HTR-8/SVneo (cell line): ENCODE data around the gene MAGI2.

Experiments
- DNase-seq: peaks from one replicate; pipeline ENCODE4 v3.0.0; 2011; ENCODE audit warnings: low spot score, mixed read lengths; ENCODE audit not compliant: insufficient read length
- FAIRE-seq: peaks from 2 replicates; lab custom pipeline; 2011; peaks lifted over from hg19 to GRCh38; lab: Jason Lieb, UNC

The MAGI2 gene

DNA sequence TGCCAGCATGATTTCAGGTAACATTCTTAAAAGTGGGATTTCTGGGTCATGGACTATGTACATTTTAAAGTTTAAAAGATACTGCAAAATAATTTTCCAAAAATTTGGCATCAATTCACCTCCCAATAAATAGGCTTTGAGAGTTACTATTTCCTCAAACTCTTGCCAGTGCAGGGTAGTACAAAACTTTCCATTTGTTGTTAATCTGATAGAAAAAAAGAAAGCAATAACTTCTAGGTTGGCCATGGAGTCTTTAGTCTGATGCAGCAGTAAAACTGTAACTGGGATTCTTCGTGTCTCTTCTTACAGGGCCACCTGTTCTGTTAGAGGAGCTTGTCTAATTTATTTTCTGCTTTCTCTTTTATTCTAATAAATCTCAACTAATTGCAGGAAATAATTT lies 241.1 kb downstream of the MAGI2 start:
- FAIRE-seq, result no peak

DNA sequence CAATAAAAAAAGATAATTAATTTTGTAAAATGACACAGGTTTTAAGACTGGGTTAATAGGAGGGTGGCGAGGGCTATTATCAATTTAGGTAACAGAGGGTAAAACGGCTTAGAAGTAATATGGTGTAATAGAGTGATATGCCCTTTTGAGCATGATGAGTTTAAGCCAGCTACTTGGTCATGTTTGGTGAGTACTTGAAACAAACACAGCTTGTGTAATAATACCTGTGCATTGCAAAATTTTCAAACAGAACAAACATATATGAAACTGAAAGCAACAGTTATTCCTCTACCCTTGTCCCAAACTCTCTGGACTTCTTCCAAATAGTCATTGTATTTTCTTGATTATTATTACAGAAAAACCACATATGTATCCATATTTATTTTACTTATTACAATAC lies 241.7 kb downstream of the MAGI2 start:
- DNase-seq (no peak), FAIRE-seq (no peak)

More for the DNA sequence above, 241.1 kb downstream of the MAGI2 start:
- DNase-seq, result no peak

DNA sequence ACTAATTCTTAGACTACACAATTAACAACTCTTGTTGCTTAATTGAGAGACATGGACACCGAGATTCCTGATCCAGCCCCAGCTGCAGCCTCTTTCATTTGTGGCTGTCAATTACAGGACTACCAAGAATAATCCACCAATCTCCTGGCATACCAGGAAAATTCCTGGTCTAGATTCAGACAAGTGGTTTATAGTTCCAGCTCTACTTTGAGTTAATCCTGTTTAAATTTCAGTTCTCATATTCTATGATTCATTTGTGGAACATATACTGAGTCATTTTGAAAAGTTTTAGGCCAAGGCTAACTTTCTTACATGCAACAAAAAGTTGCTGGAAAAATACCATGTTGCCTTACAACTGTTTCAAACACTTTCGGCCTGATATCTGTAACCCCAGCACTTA lies 253.5 kb downstream of the MAGI2 start:
- no peak for FAIRE-seq

DNA sequence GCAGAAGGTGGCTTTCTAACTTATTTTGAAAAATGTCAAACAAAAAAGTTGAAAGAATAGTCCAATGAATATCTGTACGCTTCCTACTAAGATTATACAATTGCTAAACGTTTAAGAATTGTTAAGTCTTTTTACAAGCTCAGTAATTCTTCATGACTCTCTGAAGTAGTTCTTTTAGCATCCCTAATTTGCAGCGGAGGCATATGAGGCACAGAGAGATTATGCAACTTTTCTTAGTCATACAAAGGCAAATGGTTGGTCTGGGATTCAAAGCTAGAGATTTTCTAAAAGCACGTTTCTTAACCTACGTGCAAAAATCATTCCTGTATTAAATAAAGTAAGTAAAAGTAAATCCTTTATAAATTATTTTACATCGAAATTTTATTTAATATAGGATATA lies 254.2 kb downstream of the MAGI2 start:
- DNase-seq (no peak), FAIRE-seq (no peak)

More for the DNA sequence above, 253.5 kb downstream of the MAGI2 start:
- no peak for DNase-seq

DNA sequence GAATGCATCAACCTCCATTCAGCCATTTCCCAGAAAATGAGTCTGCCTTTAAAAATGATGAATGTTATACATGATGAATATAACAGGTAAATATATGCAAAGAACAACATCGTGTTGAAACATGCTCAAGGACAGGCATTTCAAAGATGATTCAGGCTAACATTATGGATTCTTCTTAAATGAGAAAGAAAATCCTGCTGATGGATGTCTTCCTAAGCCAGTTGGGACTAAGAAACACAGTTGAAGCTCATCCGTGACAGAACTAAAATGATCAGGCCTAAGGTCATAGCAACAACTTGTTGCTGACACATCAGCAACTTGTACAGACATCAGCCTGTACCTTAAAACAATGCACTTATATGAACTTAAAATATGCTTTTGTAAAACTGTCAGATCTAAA lies 267.9 kb downstream of the MAGI2 start:
- DNase-seq, result no peak
- no peak for FAIRE-seq

DNA sequence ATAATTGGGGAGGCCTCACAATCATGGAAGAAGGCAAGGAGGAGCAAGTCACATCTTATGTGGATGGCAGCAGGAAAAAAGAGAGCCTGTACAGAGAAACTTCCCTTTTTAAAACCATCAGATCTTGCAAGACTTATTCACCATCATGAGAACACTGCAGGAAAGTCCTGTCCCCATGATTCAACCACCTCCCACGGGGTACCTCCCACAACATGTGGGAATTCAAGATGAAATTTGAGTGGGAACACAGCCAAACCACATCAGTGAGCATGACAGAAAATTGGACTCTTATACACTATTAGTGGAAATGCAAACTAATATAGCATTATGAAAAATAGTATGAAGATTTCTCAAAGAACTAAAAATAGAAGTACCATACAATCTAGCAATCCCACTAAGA lies 271.2 kb downstream of the MAGI2 start:
- DNase-seq (no peak), FAIRE-seq (no peak)

DNA sequence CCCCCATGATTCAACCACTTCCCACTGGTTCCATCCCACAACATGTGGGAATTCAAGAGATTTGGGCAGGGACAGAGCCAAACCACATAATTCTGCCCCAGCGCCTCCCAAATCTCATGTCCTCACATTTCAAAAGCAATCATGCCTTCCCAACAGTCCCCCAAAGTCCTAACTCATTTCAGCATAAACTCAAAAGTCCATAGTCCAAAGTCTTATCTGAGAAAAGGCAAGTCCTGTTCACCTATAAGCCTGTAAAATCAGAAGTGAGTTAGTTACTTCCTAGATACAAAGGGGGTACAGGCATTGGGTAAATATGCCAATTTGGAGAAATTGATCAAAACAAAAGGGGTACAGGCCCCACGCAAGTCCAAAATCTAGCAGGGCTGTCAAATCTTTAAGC lies 272.9 kb downstream of the MAGI2 start:
- no peak for DNase-seq
- no peak for FAIRE-seq

DNA sequence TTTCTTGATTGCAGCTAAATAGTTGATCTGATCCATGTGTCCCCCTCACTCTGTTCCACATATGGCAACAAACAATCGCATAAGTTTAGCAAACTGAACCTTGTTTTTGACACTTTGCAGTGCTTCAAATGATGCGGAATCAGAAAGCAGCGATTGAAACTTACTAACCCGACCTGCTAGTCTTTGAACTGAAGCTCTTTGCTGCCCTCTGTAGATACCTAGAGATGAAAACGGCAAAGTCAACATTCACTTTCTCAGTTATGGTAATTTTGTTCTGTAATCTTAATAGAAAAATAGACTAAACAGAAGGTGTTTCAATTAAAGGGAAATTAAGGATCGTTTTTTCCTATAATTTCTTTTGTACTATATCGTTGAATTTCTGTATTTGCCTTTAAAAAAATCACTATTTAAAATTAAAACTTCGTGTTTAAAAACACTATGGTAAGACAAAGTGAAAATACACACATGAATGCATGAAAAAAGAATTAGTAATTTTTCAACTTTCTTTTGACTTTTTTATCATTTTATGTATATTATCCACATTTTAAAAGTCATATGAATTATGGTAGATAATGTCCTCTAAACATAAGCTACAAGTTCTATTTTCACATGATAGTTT lies 276.5 kb downstream of the MAGI2 start:
- no peak for FAIRE-seq
- peak; percentile 2 for DNase-seq

DNA sequence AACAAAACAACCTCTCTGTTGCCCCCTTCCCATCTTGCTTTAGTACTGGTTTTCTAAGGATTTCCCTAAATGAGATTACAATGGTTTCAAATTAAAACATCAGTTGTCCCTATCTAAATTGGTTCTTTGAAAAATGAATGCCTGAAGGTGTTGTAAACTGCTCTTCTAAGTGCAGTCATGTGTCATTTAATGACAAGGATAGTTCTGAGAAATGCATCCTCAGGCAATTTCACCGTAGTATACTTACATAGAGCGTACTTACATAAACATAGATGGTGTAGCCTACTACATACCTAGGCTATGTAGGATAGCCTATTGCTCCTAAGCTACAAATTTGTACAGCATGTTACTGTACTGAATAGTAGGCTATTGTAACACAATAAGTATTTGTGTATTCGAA lies 278.1 kb downstream of the MAGI2 start:
- no peak for FAIRE-seq
- no peak for DNase-seq

DNA sequence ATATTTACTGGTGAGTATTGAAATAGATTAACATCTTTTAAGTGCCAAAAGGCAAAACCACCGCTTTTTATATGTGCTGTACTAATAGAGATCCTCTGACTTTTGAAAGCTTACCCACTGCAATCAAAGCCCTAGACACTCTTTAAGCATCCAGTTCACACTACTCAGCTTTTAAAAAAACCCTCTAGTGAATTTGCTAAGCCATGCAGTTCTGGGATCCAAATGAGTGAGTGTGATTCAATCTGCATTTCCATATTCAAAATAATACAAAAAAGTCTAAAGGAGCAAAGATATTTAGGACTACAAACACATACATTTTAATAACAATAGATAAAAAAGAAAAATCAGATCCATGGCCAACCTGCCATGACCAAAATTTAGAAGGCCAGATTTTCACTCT lies 288.2 kb downstream of the MAGI2 start:
- no peak for DNase-seq
- no peak for FAIRE-seq

DNA sequence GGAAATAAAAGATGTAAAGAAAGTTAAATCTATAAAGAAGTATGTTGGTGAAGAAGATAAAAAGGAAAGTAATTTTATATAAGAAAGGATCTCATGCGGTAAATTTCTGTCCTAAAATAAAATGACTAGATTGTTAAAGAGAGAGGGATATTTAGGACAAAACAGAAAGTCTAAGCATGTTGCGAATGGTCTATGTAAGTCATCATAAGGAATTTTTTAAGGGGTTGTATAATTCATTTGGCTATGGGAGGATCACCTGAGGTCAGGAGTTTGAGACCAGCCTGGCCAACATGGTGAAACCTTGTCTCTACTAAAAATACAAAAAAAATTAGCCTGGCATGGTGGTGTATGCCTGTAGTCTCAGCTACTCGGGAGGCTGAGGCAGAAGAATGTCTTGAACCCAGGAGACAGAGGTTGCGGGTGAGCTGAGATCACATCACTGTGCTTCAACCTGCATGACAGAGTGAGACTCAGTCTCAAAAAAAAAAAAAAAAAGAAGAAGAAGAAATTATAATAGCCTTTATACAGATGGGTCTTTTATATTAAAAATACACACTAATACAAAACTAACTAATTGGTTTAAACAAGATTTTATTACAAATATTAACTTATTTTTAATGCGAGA lies 294.3 kb downstream of the MAGI2 start:
- no peak for DNase-seq
- no peak for FAIRE-seq

DNA sequence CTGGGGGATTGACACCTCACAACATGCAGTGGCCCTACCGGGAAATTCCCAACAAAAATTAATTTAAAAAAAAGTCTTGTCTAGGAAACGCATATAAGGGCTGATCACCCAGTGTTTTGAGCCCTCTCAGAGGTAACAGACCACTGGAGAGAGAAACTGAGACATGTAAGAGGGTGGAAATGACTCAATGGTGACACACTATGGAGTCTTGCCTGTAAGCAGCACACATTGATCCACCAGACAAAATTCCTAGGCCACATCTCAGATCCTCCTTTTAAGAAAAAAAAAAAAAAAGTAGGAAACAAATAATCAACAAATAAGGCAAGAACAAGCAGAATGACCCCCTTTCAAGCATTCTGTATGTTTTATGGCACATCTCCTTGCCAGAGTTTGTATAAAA lies 296.2 kb downstream of the MAGI2 start:
- DNase-seq (no peak), FAIRE-seq (no peak)

DNA sequence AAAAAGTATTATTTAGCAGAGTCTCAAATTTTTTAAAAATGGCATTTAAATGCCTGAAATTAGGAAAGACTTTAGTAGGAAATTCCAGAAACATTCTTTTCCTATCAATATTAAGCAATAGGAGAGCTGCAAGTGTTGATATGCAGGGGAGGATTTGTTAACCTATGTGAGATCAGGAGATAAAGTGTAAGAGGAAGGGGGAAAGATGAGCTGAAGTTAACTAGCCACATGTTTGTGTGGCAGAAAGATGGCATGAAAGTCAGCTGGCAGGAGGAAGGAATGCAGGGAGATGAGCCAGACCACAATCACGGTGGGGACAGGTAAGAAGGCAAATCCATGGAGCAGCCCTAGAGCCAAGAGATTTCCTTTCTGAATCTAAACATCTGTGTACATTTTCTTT lies 303.6 kb downstream of the MAGI2 start:
- peak; percentile 40 for FAIRE-seq
- no peak for DNase-seq

DNA sequence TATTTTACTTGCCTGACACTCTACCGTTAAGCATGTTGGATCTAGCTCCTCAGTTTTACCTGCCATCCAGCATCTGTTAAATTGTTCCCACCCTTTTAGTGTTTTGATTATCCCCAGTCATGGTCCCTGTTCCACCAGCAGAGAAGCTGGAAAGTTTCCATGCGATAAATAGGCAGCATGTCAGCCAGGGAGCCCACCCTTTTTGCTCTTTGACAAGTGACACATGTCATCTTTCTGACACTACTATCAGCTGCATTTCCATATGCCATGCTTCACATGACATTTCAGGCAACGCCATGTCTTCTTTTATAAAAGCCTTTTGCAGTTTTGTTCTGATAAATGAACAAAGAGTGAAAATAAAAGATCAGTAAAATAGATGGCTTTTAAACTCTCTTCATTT lies 310.8 kb downstream of the MAGI2 start:
- FAIRE-seq (no peak), DNase-seq (no peak)

DNA sequence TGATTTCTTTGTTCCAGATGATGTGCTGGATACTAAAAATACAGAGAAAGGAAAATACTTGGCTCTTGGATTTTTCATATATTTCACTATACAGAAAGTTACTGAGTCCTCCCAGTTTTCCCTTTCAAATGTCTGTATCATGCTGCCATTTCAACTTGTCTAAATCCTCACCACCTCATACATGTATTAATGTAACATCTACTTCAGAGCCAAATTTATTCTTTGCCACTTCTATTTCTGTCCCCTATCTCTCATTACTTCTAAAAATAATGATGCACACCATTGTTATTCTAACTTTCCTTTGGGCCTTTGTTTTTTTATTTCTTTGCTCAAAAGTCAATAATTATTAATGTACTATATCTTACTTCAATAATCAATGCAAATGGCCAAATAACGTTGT lies 312.2 kb downstream of the MAGI2 start:
- DNase-seq (no peak), FAIRE-seq (no peak)

DNA sequence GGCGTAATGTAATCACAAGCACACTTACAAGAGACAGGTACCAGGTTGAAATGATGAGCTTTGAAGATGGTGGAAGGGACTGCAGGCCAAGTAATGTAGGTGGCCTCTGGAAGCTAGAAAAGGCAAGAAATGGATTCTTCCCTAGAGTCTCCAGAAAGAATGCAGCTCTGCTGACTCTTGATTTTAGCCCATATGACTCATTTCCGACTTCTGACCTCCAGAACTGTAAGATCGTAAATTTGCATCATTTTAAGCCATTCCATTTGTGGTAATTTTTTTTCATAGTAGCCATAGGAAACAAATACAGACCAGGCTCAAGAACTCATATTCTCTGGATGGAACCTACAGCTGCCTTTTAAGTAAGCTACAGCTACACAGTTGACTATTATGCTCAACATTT lies 315.5 kb downstream of the MAGI2 start:
- DNase-seq (peak; percentile 34), FAIRE-seq (no peak)

DNA sequence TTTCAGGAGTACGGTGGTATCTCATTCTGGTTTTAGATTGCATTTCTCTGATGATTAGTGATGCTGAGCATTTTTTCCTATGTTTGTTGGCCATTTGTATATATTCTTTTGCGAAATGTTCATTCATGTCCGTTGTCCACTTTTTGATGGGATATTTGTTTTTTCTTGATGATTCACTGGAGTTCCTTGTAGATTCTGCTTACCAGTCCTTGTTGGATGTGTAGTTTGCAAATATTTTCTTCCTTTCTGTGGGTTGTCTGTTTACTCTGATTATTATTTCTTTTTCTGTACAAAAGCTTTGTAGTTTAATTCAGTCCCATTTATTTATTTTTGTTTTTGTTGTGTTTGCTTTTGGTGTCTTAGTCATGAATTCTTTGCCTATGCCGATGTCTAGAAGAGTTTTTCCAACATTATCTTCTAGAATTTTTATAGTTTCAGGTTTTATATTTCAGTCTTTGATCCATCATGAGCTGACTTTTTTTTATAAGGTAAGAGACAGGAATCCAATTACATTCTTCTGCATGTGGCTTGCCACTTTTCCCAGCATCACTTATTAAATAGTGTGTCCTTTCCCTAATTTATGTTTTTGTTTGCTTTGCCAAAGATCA lies 320.5 kb downstream of the MAGI2 start:
- FAIRE-seq (no peak), DNase-seq (no peak)

DNA sequence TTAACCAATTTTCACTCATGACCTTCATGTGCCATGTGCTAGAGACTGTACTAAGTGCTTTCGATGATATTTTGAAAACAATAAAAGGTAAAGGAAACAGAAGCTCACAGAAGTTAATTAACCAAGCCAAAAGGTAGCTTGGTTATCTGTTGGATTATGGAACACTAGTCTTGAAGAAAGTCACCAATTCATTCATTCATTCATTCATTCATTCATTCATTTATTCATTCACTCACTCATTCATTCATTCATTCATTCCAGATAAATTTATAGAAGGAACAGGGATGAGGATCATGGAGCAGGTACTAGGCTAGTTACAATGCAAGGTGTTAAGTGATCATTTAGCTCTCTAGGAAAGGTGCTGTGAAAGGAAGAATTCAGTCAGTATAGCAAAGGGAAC lies 322.8 kb downstream of the MAGI2 start:
- no peak for DNase-seq
- no peak for FAIRE-seq

DNA sequence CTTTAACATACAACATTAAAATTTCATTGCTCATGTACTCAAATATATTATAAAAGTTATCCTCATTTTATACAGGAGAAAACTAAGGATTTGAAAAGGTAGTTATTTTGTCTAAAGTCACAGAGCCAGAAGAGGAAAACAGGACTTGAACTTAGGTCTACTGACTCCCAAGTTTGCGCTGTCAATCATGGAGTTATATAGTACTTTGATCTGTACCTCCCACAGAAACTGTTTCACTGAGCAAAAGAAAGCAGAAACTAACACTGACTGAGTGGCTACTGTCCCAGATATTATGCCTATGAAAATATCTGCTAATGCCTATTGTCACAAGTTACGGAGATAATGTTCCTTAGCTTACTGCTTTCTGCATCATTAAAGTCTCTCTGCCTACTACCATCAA lies 329.1 kb downstream of the MAGI2 start:
- FAIRE-seq, result no peak

DNA sequence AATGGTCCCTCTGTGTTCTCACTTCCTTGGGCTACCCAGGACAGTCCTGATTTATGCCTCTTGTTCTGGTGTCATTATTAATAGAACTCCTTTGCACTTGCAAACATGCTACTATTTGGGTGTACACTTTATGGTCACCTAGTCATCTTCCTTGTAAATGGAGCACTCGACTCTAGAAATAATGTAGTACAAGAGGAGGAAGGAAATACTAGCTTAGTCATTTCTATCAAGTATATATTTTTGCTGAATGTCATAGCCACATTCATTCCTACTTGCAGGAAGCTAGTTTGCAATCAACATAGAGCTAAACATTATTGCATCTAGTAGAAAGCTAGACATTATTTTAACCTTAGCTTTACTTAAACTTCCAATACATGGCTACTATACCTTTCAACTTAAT lies 335.3 kb downstream of the MAGI2 start:
- no peak for DNase-seq
- FAIRE-seq, result no peak

More for the DNA sequence above, 329.1 kb downstream of the MAGI2 start:
- no peak for DNase-seq

DNA sequence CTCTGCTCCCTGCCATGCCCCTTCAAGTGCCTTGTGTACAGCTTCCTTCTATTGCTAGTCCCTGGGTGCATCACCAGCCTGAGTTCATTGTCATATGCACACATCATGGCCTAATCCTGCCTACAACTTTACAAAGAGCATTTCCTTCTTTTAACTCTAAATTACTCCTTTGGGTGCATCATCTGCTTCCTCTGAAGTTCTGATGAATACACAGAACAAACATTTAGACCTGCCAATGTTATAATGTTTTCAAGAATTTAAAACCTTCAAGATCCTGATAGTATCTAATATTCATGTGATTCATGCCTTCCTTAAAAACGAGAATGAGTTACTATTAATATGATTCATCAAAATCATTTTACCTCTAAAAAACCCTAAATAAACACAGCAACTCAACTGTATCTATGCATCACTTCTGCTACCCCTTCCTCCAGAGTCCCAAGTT lies 357.1 kb downstream of the MAGI2 start:
- no peak for FAIRE-seq
- peak; percentile 1 for DNase-seq

DNA sequence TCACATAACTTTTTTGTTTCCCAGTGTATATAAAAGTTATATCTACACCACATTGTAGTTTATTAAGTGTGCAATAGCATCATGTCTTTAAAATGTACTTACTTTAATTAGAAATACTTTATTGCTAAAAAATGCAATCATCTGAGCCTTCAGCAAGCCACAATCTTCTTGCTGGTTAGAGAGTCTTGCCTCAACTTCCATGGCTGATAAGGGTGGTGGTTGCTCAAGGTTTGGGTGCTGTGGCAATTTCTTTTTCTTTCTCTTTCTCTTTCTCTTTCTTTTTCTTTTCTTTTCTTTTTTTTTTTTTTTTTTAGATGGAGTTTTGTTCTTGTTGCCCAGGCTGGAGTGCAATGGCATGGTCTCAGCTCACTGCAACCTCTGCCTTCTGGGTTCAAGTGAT lies 360.0 kb downstream of the MAGI2 start:
- no peak for DNase-seq
- no peak for FAIRE-seq
